Panc1 (cell line): ENCODE measurements around the gene STK10.

Experiments
- CTCF ChIP-seq: fragments of 450-650 bp; IDR thresholded peaks from 2 replicates; pipeline ENCODE4 v1.5.1; 2017; ENCODE audit warnings: mild to moderate bottlenecking
- POLR2AphosphoS5 ChIP-seq: IDR thresholded peaks from 2 replicates; pipeline ENCODE4 v1.6.1; 2012; ENCODE audit warnings: mild to moderate bottlenecking, low read depth, low read length, moderate library complexity
- REST ChIP-seq, 2 experiments: IDR thresholded peaks; 2 replicates each; pipeline ENCODE4 v1.6.1; 2011 to 2012; ENCODE audit warnings: low read depth in 2 of 2, control low read depth in 1 of 2, low read length in 1 of 2, mild to moderate bottlenecking in 1 of 2, moderate library complexity in 1 of 2; ENCODE audit not compliant: insufficient read depth in 1 of 2
- SIN3A ChIP-seq: IDR thresholded peaks from 2 replicates; pipeline ENCODE4 v1.6.1; 2012; ENCODE audit warnings: low read depth, mild to moderate bottlenecking, low read length, moderate library complexity, borderline replicate concordance; ENCODE audit not compliant: insufficient read depth

- TF ChIP-seq POLR2AphosphoS5 (no peak), CTCF (no peak), SIN3A (no peak), REST (IDR thresholded peaks at IDR 0.05; ENCODE audit: insufficient read depth in 1 of 2, low read depth in 2 of 2, low read length in 1 of 2) (no peak)
Observed at GRCh38 chr5:172216345-172216744, 28.3 kb upstream of the STK10 start.
